NK-92 (cell line): Measurements from ENCODE around the gene GLP1R.

Experiments used
- DNase-seq: peaks from one replicate; lab custom pipeline; 2025; ENCODE audit not compliant: unreplicated experiment; lab: John Stamatoyannopoulos, UW

Gene GLP1R

GRCh38 chr6:39043776-39044175 is 4.8 kb upstream of the GLP1R start:
- no peak for DNase-seq

DNA sequence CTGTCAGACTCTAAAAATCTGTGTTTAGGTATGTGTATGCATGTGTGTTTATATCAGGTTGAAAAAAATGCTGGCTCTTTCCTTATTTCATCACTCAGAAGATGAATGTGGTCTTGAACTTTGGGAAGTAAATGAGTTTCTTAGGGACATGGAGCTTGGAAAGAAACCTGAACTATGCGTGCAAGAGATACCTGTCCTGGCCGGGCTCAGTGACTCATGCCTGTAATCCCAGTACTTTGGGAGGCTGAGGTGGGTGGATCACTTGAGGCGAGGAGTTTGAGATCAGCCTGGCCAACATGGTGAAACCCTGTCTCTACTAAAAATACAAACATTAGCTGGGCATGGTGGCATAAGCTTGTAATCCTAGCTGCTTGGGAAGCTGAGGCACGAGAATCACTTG is 4.4 kb upstream of the GLP1R start:
- DNase-seq, result no peak

GRCh38 chr6:39047434-39048327 is 900 bp upstream of the GLP1R start:
- no peak for DNase-seq

GRCh38 chr6:39049575-39050283 is 1.1 kb downstream of the GLP1R start:
- no peak for DNase-seq

GRCh38 chr6:39050453-39051112 is 2.0 kb downstream of the GLP1R start:
- DNase-seq, result no peak

- no peak for DNase-seq
These were observed 3.0 kb downstream of the GLP1R start for GRCh38 chr6:39051399-39052122.

- DNase-seq, result no peak
These were observed 4.5 kb downstream of the GLP1R start for GRCh38 chr6:39053016-39053624.

GRCh38 chr6:39053854-39054576 is 5.4 kb downstream of the GLP1R start:
- no peak for DNase-seq

GRCh38 chr6:39054577-39055142 is 6.1 kb downstream of the GLP1R start:
- DNase-seq, result no peak

- DNase-seq, result no peak
These were observed 7.1 kb downstream of the GLP1R start for GRCh38 chr6:39055661-39056060.

DNA sequence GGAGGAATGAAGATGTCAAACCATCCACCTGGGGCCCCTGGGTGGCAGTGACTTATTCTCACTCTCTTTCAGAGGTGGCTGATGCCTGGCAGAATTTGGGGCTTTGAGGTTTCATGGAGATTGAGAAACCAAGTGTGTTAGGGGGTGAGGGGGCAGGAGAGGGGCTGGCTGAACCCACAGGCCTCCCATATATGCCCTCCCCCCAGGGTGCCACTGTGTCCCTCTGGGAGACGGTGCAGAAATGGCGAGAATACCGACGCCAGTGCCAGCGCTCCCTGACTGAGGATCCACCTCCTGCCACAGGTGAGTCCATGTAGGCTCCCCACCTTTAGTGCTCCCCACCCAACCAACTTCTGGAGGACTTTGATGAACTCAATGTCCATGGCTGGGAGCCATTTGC is 7.6 kb downstream of the GLP1R start:
- no peak for DNase-seq

GRCh38 chr6:39056681-39057080 is 8.1 kb downstream of the GLP1R start:
- no peak for DNase-seq

- DNase-seq, result no peak
These were observed 8.9 kb downstream of the GLP1R start for GRCh38 chr6:39057251-39058155.

DNA sequence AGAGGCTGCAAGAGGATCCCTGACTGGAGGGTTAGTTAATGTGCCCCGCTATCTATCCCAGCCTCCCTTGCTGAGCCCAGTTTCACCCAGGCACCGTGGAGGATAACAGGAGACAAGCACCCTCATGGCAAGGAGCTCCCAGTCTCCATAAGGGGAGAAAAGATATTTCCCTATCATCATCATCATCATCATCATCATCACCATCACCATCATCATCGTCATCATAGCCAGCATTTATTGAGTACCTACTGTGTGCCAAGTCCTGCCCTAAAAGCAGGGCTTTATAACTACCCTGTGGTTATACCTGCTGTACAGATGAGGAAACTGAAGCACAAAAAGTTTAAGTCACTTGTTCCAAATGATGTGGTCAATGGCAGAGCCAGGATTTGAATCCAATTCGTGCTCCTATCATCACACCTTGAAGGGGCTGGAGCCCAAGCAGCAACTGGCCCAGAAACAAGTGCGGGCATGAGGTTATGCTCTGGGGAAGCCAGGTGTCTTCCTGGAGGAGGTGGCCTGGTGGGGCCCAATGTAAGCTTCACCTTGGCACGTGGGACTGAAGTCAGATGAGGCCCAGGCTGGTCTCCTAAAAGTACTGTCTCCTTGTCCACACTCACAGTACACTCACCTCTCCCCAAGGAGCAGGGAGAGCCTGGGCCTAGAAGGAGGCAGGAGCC is 10.0 kb downstream of the GLP1R start:
- DNase-seq, result no peak

DNA sequence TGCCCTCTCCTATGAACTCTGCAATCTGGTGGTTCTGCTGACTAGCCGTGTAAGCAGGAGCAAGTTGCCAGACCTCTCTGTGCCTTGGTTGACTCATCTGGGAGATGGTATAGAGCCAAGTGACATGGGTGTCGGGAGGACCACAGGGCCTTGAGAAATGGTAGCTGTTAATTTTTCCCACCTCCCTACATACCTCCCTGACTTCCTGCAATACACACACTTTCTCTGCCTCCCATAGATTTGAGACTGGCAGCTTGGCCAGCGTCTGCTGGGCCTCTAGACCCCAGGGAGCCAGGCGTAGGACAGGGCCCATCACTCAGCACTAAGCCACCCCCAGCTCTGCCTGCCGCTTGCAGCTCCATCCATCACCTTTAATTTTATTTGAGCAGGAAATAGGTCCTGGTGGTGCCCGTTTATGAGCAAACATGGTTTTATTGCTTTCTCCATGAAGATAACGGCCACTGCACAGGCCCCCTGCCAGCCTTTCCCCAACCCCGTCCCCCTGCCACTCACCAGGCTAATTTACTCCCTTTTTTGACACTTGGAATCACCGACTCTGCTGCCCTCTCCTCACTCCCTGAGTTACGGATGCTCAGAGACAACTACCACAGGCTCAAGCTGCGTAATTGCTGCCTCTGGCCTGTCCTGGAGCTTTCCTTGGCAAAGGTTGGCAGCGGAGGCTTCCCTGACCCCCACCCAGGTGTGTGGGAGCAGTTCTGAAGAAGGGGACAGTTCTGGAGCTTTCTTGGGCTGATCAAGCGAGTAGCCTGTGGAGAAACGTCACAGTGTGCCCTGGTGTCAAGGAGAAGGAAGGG is 11.1 kb downstream of the GLP1R start:
- no peak for DNase-seq

DNA sequence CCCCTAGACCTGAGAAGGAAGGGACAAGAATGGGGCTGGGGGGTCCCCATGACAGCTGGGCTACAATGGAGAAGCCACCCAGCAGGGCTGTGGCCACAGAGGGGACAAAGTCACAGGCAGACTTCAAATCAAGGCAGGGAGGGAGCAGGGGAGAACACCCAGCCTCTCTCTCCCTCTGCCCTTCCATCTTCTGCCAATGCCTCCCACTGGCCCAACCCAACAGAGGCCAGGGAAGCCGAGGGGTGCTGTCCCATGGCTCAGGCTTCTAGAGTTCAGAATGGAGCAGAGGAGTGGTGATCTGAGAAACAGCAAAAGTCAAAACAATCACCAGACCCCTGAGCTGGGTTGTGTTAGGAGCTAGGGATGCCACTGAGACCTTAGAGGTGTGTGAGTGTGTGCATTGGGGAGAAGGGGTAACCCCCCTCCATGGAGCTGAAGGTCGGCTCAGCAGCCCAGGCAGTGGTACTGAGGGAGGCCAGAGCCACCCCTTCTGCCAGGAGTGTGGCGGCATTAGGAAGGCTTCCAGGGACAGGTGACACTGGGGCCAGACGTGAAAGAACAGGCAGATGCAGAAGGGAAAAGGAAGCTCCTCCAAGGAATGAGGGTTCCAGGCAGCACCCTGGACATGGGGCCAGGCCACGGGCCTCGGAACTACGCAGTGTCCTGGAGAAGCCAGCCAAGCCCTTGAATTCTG is 12.0 kb downstream of the GLP1R start:
- DNase-seq, result no peak

DNA sequence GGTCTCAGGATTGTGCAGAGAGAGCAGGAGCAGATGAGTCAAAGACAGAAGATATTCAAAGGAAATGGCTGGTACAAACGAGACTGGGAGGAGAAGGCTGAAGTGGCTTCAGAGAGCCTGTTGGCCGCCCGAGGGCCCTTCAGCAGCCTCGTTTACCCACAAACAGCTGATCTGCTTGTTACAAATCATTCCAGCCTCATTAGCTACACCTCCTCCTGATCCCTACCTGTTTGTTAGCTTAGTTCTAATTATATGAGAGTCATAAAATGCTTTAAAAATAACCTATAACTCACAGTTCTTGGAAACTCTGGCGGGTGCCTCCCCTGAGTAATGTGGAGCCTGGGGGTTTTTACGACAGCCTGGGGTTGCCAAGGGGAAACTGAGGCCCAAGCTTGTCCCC is 12.6 kb downstream of the GLP1R start:
- DNase-seq, result no peak
